WTC11 (cell line): Measurements from ENCODE around the gene SCAANT1. TPM values are rescaled to one million over a fixed set of nuclear protein-coding genes. Genes with fewer than 3 reads are reported as not detected.

Experiments used
- ATAC-seq: fragments of 200-7000 bp; cut with Tn5 transposase; 2 replicates; pipeline ENCODE4 v1.10.0; 2021; ENCODE audit warnings: mild to moderate bottlenecking, moderate library complexity
- CTCF ChIA-PET: fragments of 300-600 bp; sonication (Branson Sonifier 250); formaldehyde crosslinking; loops from one replicate; lab custom pipeline; 2021; ENCODE audit warnings: antibody characterized with exemption; lab: Charles Lee
- POLR2A ChIA-PET: fragments of 350-600 bp; sonication (Branson Sonifier 250); formaldehyde crosslinking; loops from one replicate; lab custom pipeline; 2021; ENCODE audit warnings: antibody characterized with exemption; lab: Charles Lee
- DNase-seq: peaks from one replicate; pipeline ENCODE4 v3.0.0; 2021; ENCODE audit warnings: low spot score
- H3K27ac Mint-ChIP-seq: 2 replicates; pipeline ENCODE4 v1.8.0; 2021; ENCODE audit warnings: mixed read lengths
- H3K27me3 Mint-ChIP-seq: 2 replicates; pipeline ENCODE4 v1.8.0; 2021; ENCODE audit warnings: low read depth, mild to moderate bottlenecking, moderate library complexity, mixed read lengths
- H3K36me3 Mint-ChIP-seq: 2 replicates; pipeline ENCODE4 v1.8.0; 2021; ENCODE audit warnings: mixed read lengths
- H3K4me1 Mint-ChIP-seq: 2 replicates; pipeline ENCODE4 v1.8.0; 2022; ENCODE audit warnings: mixed read lengths
- H3K4me3 Mint-ChIP-seq: 2 replicates; pipeline ENCODE4 v1.8.0; 2021; ENCODE audit warnings: mild to moderate bottlenecking, moderate library complexity, mixed read lengths
- H3K9me3 Mint-ChIP-seq: 2 replicates; pipeline ENCODE4 v1.8.0; 2021; ENCODE audit warnings: mixed read lengths
- ESRRA ChIP-seq: sonication (generic); formaldehyde crosslinking; IDR thresholded peaks from 2 replicates; pipeline ENCODE4 v1.8.1; 2022; ENCODE audit warnings: mild to moderate bottlenecking, missing genetic modification reagents, borderline replicate concordance
- GTF2I ChIP-seq: fragments of 250-450 bp; sonication (Bioruptor Pico); conservative IDR thresholded peaks from 2 replicates; pipeline ENCODE4 v1.4.0; 2021; ENCODE audit warnings: mild to moderate bottlenecking
- MLX ChIP-seq: sonication (generic); formaldehyde crosslinking; IDR thresholded peaks from 2 replicates; pipeline ENCODE4 v1.8.1; 2023; ENCODE audit warnings: mild to moderate bottlenecking, missing genetic modification reagents, moderate library complexity
- MYBL2 ChIP-seq: sonication (generic); formaldehyde crosslinking; IDR thresholded peaks from 2 replicates; pipeline ENCODE4 v1.8.1; 2023; ENCODE audit warnings: mild to moderate bottlenecking, moderate library complexity, missing genetic modification reagents
- TEAD1 ChIP-seq: sonication (generic); formaldehyde crosslinking; IDR thresholded peaks from 2 replicates; pipeline ENCODE4 v1.8.0; 2022; ENCODE audit warnings: mild to moderate bottlenecking, missing genetic modification reagents
- USF2 ChIP-seq: sonication (generic); formaldehyde crosslinking; IDR thresholded peaks from 2 replicates; pipeline ENCODE4 v1.8.1; 2023; ENCODE audit warnings: mild to moderate bottlenecking, missing genetic modification reagents, moderate library complexity
- ZBTB43 ChIP-seq: sonication (generic); formaldehyde crosslinking; IDR thresholded peaks from 2 replicates; pipeline ENCODE4 v1.8.1; 2023; ENCODE audit warnings: mild to moderate bottlenecking, missing genetic modification reagents
- ZNF423 ChIP-seq: fragments of 250-450 bp; sonication (Bioruptor Pico); IDR thresholded peaks from 2 replicates; pipeline ENCODE4 v2.1.2; 2022; ENCODE audit warnings: mild to moderate bottlenecking, moderate library complexity
- total RNA-seq: library from RNA; stranded (reverse); gene quantifications from 3 replicates; pipeline ENCODE4 v1.2.3, GENCODE V29; 2021
- TF ChIP-seq, protein P1 (sequence below): sonication (generic); formaldehyde crosslinking; IDR thresholded peaks from 2 replicates; pipeline ENCODE4 v1.8.1; 2022; ENCODE audit warnings: mild to moderate bottlenecking, moderate library complexity, missing genetic modification reagents
- TF ChIP-seq, protein P2 (sequence below): sonication (generic); formaldehyde crosslinking; IDR thresholded peaks from 2 replicates; pipeline ENCODE4 v1.8.1; 2022; ENCODE audit warnings: low read depth, mild to moderate bottlenecking, moderate library complexity, missing genetic modification reagents, borderline replicate concordance
- TF ChIP-seq, protein P3 (sequence below): fragments of 250-450 bp; sonication (Bioruptor Pico); conservative IDR thresholded peaks from 2 replicates; pipeline ENCODE4 v1.9.0; 2021; ENCODE audit warnings: mild to moderate bottlenecking
- TF ChIP-seq, protein P4 (sequence below): fragments of 250-450 bp; sonication (Bioruptor Pico); IDR thresholded peaks from 2 replicates; pipeline ENCODE4 v1.9.0; 2021; ENCODE audit warnings: mild to moderate bottlenecking, borderline replicate concordance
- TF ChIP-seq, protein P5 (sequence below): sonication (generic); formaldehyde crosslinking; IDR thresholded peaks from 2 replicates; pipeline ENCODE4 v1.8.0; 2022; ENCODE audit warnings: mild to moderate bottlenecking, missing genetic modification reagents
- TF ChIP-seq, protein P6 (sequence below): sonication (generic); formaldehyde crosslinking; IDR thresholded peaks from 2 replicates; pipeline ENCODE4 v1.8.1; 2022; ENCODE audit warnings: missing genetic modification reagents, borderline replicate concordance
- TF ChIP-seq, protein P7 (sequence below): sonication (generic); formaldehyde crosslinking; IDR thresholded peaks from 2 replicates; pipeline ENCODE4 v1.8.0; 2022; ENCODE audit warnings: mild to moderate bottlenecking, missing genetic modification reagents
- TF ChIP-seq, protein P8 (sequence below): fragments of 250-450 bp; sonication (Bioruptor Pico); IDR thresholded peaks from 2 replicates; pipeline ENCODE4 v2.1.2; 2022; ENCODE audit warnings: mild to moderate bottlenecking, moderate library complexity

Gene SCAANT1
- total RNA-seq, 1 experiment from 2014 or later, result 1.3 TPM

DNA sequence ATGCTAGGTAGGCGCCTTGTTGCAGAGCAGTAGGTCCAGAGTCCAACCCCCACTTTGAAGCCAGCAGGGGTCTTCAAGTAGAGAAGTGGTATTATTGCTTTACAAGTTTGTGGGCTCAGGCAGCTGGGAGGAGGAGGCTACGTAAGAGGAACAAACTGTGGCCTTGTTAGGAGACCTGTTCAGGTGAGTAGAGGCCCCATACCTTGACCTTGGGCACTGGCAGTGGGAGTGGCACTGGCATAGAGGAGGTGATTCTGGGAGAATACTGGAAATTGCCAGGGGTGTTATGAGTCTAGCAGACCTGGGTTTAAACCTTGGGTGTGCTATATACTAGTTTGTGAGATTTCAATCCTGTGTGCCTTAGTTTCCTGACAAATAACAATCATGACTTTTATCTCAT, 34.6 kb upstream of the SCAANT1 start (continued):
- TF ChIP-seq, protein P1, sequence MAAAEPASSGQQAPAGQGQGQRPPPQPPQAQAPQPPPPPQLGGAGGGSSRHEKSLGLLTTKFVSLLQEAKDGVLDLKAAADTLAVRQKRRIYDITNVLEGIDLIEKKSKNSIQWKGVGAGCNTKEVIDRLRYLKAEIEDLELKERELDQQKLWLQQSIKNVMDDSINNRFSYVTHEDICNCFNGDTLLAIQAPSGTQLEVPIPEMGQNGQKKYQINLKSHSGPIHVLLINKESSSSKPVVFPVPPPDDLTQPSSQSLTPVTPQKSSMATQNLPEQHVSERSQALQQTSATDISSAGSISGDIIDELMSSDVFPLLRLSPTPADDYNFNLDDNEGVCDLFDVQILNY (CRISPR knock-in tag), result no peak

GRCh38 chr3:63945558-63946096, 33.4 kb upstream of the SCAANT1 start:
- DNase-seq (no peak), ATAC-seq (no peak)
- Mint-ChIP-seq H3K27me3 (no peaks in the 10 kb centered on the region), H3K27ac (peak overlapping the region; percentile 3; the same call in 1 of the 2 replicates), H3K36me3 (no peaks in the 10 kb centered on the region), H3K4me1 (peaks cover 34% of the 10 kb centered on the region), H3K4me3 (no peak overlapping the region), H3K9me3 (no peaks in the 10 kb centered on the region)
- POLR2A ChIA-PET, result interaction anchor here (0.7 kb wide), 1 partner anchor 61 kb away, joined by 5 read pairs; no protein-coding TSS in a partner anchor
- CTCF ChIA-PET, result interaction anchor here (1.3 to 1.9 kb wide), 3 partner anchors 16 to 48 kb away, joined by 3 to 5 read pairs (median 4); no protein-coding TSS in a partner anchor
- no peak for TF ChIP-seq GTF2I (CRISPR knock-in tag)
- TF ChIP-seq ZBTB43 (CRISPR knock-in tag), result no peak
- TF ChIP-seq ESRRA (CRISPR knock-in tag), result no peak
- TF ChIP-seq, protein P2, sequence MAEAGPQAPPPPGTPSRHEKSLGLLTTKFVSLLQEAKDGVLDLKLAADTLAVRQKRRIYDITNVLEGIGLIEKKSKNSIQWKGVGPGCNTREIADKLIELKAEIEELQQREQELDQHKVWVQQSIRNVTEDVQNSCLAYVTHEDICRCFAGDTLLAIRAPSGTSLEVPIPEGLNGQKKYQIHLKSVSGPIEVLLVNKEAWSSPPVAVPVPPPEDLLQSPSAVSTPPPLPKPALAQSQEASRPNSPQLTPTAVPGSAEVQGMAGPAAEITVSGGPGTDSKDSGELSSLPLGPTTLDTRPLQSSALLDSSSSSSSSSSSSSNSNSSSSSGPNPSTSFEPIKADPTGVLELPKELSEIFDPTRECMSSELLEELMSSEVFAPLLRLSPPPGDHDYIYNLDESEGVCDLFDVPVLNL (CRISPR knock-in tag), result no peak
- TF ChIP-seq TEAD1 (CRISPR knock-in tag), result no peak
- TF ChIP-seq, protein P3, sequence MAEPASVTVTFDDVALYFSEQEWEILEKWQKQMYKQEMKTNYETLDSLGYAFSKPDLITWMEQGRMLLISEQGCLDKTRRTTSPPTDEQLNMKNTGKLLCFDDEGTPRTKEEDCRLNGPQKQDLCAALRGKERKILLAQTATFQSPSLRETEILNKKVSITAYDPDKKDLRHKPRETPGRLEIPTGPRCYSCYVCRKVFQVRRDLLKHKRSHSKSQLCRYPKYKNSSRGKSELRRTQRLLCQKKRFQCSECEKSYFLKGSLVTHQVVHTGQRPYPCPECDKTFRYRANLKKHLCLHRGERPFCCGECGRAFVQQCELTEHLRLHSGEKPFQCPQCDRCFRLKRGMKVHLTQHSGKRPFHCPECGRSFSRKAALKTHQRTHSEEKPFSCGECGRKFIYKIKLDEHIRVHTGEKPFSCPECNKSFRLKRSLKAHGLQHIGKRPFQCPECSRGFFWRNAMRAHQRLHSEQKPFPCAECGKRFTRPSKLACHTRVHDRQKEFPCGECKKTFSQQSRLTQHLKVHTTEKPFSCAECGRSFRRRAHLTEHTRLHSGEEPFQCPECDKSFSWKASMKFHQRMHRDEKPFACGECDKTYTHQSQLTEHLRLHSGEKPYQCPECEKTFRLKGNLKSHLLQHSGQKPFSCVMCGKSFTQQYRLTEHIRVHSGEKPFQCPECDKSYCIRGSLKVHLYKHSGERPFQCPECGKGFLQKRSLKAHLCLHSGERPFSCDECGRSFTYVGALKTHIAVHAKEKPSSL, result no peak
- no peak for TF ChIP-seq USF2 (CRISPR knock-in tag)
- TF ChIP-seq, protein P4, sequence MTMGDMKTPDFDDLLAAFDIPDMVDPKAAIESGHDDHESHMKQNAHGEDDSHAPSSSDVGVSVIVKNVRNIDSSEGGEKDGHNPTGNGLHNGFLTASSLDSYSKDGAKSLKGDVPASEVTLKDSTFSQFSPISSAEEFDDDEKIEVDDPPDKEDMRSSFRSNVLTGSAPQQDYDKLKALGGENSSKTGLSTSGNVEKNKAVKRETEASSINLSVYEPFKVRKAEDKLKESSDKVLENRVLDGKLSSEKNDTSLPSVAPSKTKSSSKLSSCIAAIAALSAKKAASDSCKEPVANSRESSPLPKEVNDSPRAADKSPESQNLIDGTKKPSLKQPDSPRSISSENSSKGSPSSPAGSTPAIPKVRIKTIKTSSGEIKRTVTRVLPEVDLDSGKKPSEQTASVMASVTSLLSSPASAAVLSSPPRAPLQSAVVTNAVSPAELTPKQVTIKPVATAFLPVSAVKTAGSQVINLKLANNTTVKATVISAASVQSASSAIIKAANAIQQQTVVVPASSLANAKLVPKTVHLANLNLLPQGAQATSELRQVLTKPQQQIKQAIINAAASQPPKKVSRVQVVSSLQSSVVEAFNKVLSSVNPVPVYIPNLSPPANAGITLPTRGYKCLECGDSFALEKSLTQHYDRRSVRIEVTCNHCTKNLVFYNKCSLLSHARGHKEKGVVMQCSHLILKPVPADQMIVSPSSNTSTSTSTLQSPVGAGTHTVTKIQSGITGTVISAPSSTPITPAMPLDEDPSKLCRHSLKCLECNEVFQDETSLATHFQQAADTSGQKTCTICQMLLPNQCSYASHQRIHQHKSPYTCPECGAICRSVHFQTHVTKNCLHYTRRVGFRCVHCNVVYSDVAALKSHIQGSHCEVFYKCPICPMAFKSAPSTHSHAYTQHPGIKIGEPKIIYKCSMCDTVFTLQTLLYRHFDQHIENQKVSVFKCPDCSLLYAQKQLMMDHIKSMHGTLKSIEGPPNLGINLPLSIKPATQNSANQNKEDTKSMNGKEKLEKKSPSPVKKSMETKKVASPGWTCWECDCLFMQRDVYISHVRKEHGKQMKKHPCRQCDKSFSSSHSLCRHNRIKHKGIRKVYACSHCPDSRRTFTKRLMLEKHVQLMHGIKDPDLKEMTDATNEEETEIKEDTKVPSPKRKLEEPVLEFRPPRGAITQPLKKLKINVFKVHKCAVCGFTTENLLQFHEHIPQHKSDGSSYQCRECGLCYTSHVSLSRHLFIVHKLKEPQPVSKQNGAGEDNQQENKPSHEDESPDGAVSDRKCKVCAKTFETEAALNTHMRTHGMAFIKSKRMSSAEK (CRISPR knock-in tag), result no peak
- TF ChIP-seq, protein P5, sequence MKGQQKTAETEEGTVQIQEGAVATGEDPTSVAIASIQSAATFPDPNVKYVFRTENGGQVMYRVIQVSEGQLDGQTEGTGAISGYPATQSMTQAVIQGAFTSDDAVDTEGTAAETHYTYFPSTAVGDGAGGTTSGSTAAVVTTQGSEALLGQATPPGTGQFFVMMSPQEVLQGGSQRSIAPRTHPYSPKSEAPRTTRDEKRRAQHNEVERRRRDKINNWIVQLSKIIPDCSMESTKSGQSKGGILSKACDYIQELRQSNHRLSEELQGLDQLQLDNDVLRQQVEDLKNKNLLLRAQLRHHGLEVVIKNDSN (CRISPR knock-in tag), result no peak
- TF ChIP-seq ZNF423 (CRISPR knock-in tag), result no peak
- no peak for TF ChIP-seq MLX (CRISPR knock-in tag)
- TF ChIP-seq, protein P6, sequence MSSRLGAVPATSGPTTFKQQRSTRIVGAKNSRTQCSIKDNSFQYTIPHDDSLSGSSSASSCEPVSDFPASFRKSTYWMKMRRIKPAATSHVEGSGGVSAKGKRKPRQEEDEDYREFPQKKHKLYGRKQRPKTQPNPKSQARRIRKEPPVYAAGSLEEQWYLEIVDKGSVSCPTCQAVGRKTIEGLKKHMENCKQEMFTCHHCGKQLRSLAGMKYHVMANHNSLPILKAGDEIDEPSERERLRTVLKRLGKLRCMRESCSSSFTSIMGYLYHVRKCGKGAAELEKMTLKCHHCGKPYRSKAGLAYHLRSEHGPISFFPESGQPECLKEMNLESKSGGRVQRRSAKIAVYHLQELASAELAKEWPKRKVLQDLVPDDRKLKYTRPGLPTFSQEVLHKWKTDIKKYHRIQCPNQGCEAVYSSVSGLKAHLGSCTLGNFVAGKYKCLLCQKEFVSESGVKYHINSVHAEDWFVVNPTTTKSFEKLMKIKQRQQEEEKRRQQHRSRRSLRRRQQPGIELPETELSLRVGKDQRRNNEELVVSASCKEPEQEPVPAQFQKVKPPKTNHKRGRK, result no peak
- TF ChIP-seq, protein P7, sequence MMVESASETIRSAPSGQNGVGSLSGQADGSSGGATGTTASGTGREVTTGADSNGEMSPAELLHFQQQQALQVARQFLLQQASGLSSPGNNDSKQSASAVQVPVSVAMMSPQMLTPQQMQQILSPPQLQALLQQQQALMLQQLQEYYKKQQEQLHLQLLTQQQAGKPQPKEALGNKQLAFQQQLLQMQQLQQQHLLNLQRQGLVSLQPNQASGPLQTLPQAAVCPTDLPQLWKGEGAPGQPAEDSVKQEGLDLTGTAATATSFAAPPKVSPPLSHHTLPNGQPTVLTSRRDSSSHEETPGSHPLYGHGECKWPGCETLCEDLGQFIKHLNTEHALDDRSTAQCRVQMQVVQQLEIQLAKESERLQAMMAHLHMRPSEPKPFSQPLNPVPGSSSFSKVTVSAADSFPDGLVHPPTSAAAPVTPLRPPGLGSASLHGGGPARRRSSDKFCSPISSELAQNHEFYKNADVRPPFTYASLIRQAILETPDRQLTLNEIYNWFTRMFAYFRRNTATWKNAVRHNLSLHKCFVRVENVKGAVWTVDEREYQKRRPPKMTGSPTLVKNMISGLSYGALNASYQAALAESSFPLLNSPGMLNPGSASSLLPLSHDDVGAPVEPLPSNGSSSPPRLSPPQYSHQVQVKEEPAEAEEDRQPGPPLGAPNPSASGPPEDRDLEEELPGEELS (CRISPR knock-in tag), result no peak
- TF ChIP-seq, protein P8, sequence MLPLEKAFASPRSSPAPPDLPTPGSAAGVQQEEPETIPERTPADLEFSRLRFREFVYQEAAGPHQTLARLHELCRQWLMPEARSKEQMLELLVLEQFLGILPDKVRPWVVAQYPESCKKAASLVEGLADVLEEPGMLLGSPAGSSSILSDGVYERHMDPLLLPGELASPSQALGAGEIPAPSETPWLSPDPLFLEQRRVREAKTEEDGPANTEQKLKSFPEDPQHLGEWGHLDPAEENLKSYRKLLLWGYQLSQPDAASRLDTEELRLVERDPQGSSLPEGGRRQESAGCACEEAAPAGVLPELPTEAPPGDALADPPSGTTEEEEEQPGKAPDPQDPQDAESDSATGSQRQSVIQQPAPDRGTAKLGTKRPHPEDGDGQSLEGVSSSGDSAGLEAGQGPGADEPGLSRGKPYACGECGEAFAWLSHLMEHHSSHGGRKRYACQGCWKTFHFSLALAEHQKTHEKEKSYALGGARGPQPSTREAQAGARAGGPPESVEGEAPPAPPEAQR (CRISPR knock-in tag), result no peak
- TF ChIP-seq MYBL2 (CRISPR knock-in tag), result no peak
